Activated CD4-positive, alpha-beta T cell treated with anti-CD3 and anti-CD28 coated beads for 1 hour (primary cell): ENCODE results near the gene DENND10.
"Not testable (repeated sequence)": the region's sequence is repeated elsewhere in the genome, so short reads cannot be mapped to it uniquely, and the experiment has no call there.

ENCODE experiments used
- DNase-seq: peaks from one replicate; pipeline ENCODE4 v3.0.0-alpha.2; 2020

Gene DENND10

GRCh38 chr10:119133949-119134348 is 30.0 kb downstream of the DENND10 start:
- DNase-seq: no peak

- no peak for DNase-seq
Observed at GRCh38 chr10:119135513-119135881, 31.6 kb downstream of the DENND10 start.

GRCh38 chr10:119136084-119136483 is 32.2 kb downstream of the DENND10 start:
- no peak for DNase-seq

- DNase-seq: not testable (repeated sequence)
Observed at GRCh38 chr10:119137878-119138277, 34.0 kb downstream of the DENND10 start.

- DNase-seq: no peak
Observed at GRCh38 chr10:119138346-119139306, 34.7 kb downstream of the DENND10 start.

- DNase-seq: peak; percentile 38
Observed at GRCh38 chr10:119139464-119140067, 35.7 kb downstream of the DENND10 start.

GRCh38 chr10:119140603-119141245 is 36.8 kb downstream of the DENND10 start:
- DNase-seq: no peak

GRCh38 chr10:119143657-119144056 is 39.7 kb downstream of the DENND10 start:
- no peak for DNase-seq

GRCh38 chr10:119149157-119149556 is 45.2 kb downstream of the DENND10 start:
- no peak for DNase-seq

- DNase-seq: no peak
Observed at GRCh38 chr10:119149729-119150128, 45.8 kb downstream of the DENND10 start.

- DNase-seq: not testable (repeated sequence)
Observed at GRCh38 chr10:119151601-119152000, 47.7 kb downstream of the DENND10 start.

GRCh38 chr10:119153041-119153440 is 49.1 kb downstream of the DENND10 start:
- no peak for DNase-seq

GRCh38 chr10:119153661-119154060 is 49.7 kb downstream of the DENND10 start:
- DNase-seq: no peak

- DNase-seq: no peak
Observed at GRCh38 chr10:119159332-119159731, 55.4 kb downstream of the DENND10 start.

GRCh38 chr10:119161680-119162451 is 58.0 kb downstream of the DENND10 start:
- no peak for DNase-seq

- no peak for DNase-seq
Observed at GRCh38 chr10:119162452-119163092, 58.7 kb downstream of the DENND10 start.

- peak; percentile 64 for DNase-seq
Observed at GRCh38 chr10:119165171-119166117, 61.5 kb downstream of the DENND10 start, which contains the start of gene SFXN4. SFXN4 (minus strand) TSS chr10:119165714; CDS start chr10:119165647, 67 bp downstream.

GRCh38 chr10:119166118-119166500 is 62.2 kb downstream of the DENND10 start:
- DNase-seq: no peak

- DNase-seq: no peak
Observed at GRCh38 chr10:119166564-119166963, 62.7 kb downstream of the DENND10 start.

- no peak for DNase-seq
Observed at GRCh38 chr10:119167041-119167440, 63.1 kb downstream of the DENND10 start.

GRCh38 chr10:119174109-119174508 is 70.2 kb downstream of the DENND10 start:
- DNase-seq: no peak
